Measurements from ENCODE around the gene DSG3. TPM values are rescaled to one million over a fixed set of nuclear protein-coding genes. Genes with fewer than 3 reads are reported as not detected.

DSG3 gene, protein sequence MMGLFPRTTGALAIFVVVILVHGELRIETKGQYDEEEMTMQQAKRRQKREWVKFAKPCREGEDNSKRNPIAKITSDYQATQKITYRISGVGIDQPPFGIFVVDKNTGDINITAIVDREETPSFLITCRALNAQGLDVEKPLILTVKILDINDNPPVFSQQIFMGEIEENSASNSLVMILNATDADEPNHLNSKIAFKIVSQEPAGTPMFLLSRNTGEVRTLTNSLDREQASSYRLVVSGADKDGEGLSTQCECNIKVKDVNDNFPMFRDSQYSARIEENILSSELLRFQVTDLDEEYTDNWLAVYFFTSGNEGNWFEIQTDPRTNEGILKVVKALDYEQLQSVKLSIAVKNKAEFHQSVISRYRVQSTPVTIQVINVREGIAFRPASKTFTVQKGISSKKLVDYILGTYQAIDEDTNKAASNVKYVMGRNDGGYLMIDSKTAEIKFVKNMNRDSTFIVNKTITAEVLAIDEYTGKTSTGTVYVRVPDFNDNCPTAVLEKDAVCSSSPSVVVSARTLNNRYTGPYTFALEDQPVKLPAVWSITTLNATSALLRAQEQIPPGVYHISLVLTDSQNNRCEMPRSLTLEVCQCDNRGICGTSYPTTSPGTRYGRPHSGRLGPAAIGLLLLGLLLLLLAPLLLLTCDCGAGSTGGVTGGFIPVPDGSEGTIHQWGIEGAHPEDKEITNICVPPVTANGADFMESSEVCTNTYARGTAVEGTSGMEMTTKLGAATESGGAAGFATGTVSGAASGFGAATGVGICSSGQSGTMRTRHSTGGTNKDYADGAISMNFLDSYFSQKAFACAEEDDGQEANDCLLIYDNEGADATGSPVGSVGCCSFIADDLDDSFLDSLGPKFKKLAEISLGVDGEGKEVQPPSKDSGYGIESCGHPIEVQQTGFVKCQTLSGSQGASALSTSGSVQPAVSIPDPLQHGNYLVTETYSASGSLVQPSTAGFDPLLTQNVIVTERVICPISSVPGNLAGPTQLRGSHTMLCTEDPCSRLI
- not detected in 2 replicates for total RNA-seq (2014; rRNA removed; shearing (Covaris generic))

DNA sequence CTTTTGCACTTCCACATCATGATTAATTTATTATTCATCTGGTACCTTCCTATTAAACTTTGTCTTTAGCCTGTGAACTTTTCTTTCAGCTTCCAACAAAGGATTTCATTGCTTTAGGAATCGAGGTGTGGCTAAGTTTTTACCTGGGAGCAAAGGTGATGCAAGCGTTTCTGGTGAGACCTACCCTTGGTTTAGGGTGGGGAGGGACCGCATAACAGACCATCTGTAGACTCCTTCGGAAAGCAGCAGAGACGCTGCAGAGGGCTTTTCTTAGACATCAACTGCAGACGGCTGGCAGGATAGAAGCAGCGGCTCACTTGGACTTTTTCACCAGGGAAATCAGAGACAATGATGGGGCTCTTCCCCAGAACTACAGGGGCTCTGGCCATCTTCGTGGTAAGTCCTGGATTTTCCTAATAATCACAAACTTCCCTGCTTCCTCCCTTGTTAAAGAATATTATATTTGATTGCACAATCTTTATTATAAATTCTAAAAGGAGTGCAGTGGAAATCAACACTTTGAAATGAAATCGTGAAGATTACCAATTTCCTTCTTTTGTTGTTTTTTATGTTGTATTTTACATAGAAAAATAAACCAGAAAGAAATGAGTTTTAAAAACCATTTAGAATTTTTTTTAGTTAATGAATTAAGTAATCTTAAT, at the start of gene DSG3:
TSS of gene DSG3 (plus strand) at position 212 of the 662 bp plus-strand sequence. CDS start at position 349, 137 bp downstream.

DNA sequence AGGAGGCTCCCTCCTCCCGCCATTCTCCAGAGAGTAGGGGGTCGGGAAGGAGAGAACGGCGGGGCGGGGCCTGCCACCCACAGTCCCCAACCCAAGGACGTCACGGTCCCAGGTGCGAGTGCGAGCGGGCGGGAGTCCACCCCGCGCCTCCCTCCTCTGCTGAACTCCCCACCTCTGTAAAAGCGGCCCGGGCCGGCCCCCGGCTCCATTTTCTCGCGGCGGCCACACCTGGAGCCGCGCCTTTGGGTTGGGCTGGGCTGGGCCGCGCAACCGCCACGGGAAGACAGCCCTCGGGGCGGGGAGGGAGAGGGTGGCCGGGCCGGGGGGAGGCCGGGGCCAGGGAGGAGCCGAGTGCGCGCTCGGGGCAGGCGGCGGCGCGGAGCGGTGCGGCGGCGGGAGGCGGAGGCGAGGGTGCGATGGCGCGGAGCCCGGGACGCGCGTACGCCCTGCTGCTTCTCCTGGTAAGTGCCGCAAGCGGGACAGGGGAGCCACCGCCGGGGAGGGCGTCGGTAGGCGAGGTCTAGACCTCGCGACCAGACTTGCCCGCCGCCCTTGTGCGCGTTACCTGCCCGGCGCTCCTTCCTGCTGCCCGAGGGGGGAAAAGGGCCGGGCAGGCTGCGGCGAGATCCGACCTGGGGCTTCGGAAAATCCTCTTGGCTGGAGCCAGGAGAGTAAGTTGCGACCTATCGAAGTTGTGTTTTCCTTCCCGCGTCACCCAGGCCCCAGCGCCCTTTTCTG, 50.5 kb downstream of the DSG3 start, which contains the start of gene DSG2:
TSS of gene DSG2 (plus strand) at position 342 of the 738 bp plus-strand sequence. CDS start at position 417, 75 bp downstream.

Other genes with a start within 250 kb of the DSG3 start
- gene DSG1, start 129.6 kb upstream of the DSG3 start, total RNA-seq (2014; rRNA removed; shearing (Covaris generic)) = not detected in 2 replicates
- not detected in 2 replicates for gene DSG4, start 71.0 kb upstream of the DSG3 start, total RNA-seq (2014; rRNA removed; shearing (Covaris generic))
- 10.6 and 12.3 TPM in 2 replicates for gene DSG2, start 50.4 kb downstream of the DSG3 start, total RNA-seq (2014; rRNA removed; shearing (Covaris generic))
- not detected in 2 replicates for gene TTR, start 144.1 kb downstream of the DSG3 start, total RNA-seq (2014; rRNA removed; shearing (Covaris generic))
- gene B4GALT6, start 236.8 kb downstream of the DSG3 start, total RNA-seq (2014; rRNA removed; shearing (Covaris generic)) = 6.1 and 8.6 TPM in 2 replicates